Muscle of leg (tissue), 16 donors: ENCODE measurements around the gene DCTD. TPM values are rescaled to one million over a fixed set of nuclear protein-coding genes. Genes with fewer than 3 reads are reported as not detected.
A peak's percentile ranks its signal among the peaks of the same experiment; 100 is the strongest.

Experiments
- DNase-seq: peaks from one replicate; pipeline ENCODE4 v3.0.0; 2013
- H3K27ac ChIP-seq: one replicate; pipeline ENCODE4 v1.5.1; 2013; ENCODE audit warnings: mild to moderate bottlenecking, low read length, control low read depth
- H3K27me3 ChIP-seq: one replicate; pipeline ENCODE4 v1.6.1; 2013; ENCODE audit warnings: low read length; ENCODE audit not compliant: control insufficient read depth, insufficient read depth
- H3K36me3 ChIP-seq: one replicate; pipeline ENCODE4 v1.6.1; 2013; ENCODE audit warnings: low read length; ENCODE audit not compliant: control insufficient read depth, insufficient read depth
- H3K4me1 ChIP-seq: one replicate; pipeline ENCODE4 v1.6.1; 2013; ENCODE audit warnings: low read length; ENCODE audit not compliant: control insufficient read depth, insufficient read depth
- H3K4me3 ChIP-seq: one replicate; pipeline ENCODE4 v1.5.1; 2013; ENCODE audit warnings: low read length, control low read depth
- H3K9me3 ChIP-seq: replicated peaks from 2 replicates; pipeline ENCODE4 v1.6.1; 2013; ENCODE audit warnings: low read depth, low read length; ENCODE audit not compliant: control insufficient read depth
- WGBS: methylation state at CpG from one replicate; pipeline ENCODE4 v1.1.5; 2013; ENCODE audit warnings: missing lambda C conversion rate; ENCODE audit not compliant: insufficient coverage; 5-methylcytosine and 5-hydroxymethylcytosine counted together
- long read RNA-seq, 11 donors: transcript quantifications; one replicate each; lab custom pipeline, GENCODE V29; 2026
- polyA plus RNA-seq, 8 donors: library from polyadenylated mRNA; unstranded; fragments of 120-200 nt; gene quantifications; one replicate each; pipeline versions ENCODE4 v1.2.1 to v1.2.3, GENCODE V29; 2013; ENCODE audit warnings: inconsistent platforms in 1 of 8, low replicate concordance in 1 of 8; ENCODE audit not compliant: insufficient read length in 8 of 8, insufficient read depth in 1 of 8
- total RNA-seq: library from RNA; stranded (reverse); fragments of 120-200 nt; gene quantifications from one replicate; pipeline ENCODE4 v1.2.4, GENCODE V29; 2013

DCTD gene
- total RNA-seq (49.2 TPM), polyA plus RNA-seq (10 to 100 TPM; 67.8 to 88.9 (median 76.1) TPM)
- long read RNA-seq, donor 1, transcript DCTD-201 (6 exons, 1,931 nt) = major isoform, 11 of 14 reads
- long read RNA-seq, donor 1, partial matches to known transcripts = 0 of 14 reads
- long read RNA-seq, donor 1, other reads (novel, unspliced or antisense) = 0 of 14 reads
- long read RNA-seq, donor 2, partial matches to known transcripts = 0 of 3 reads
- long read RNA-seq, donor 2, other reads (novel, unspliced or antisense) = 0 of 3 reads
- long read RNA-seq, donor 3, transcript DCTD-202 (6 exons, 1,972 nt) = minor isoform, 7 of 29 reads
- long read RNA-seq, donor 3, transcript DCTD-201 (6 exons, 1,931 nt) = major isoform, 18 of 29 reads
- long read RNA-seq, donor 3, partial matches to known transcripts = 0 of 29 reads
- long read RNA-seq, donor 3, other reads (novel, unspliced or antisense) = 0 of 29 reads
- long read RNA-seq, donor 4, transcript DCTD-202 (6 exons, 1,972 nt) = major isoform, 6 of 14 reads
- long read RNA-seq, donor 4, partial matches to known transcripts = 0 of 14 reads
- long read RNA-seq, donor 4, other reads (novel, unspliced or antisense) = 0 of 14 reads
- long read RNA-seq, donor 5, transcript DCTD-201 (6 exons, 1,931 nt) = major isoform, 34 of 49 reads
- long read RNA-seq, donor 5, transcript DCTD-202 (6 exons, 1,972 nt) = minor isoform, 13 of 49 reads
- long read RNA-seq, donor 5, partial matches to known transcripts = 0 of 49 reads
- long read RNA-seq, donor 5, other reads (novel, unspliced or antisense) = 0 of 49 reads
- long read RNA-seq, donor 6, transcript DCTD-201 (6 exons, 1,931 nt) = major isoform, 22 of 35 reads
- long read RNA-seq, donor 6, transcript DCTD-202 (6 exons, 1,972 nt) = minor isoform, 11 of 35 reads
- long read RNA-seq, donor 6, partial matches to known transcripts = 0 of 35 reads
- long read RNA-seq, donor 6, other reads (novel, unspliced or antisense) = 0 of 35 reads
- long read RNA-seq, donor 7, transcript DCTD-201 (6 exons, 1,931 nt) = major isoform, 10 of 16 reads
- long read RNA-seq, donor 7, partial matches to known transcripts = 0 of 16 reads
- long read RNA-seq, donor 7, other reads (novel, unspliced or antisense) = 0 of 16 reads
- long read RNA-seq, donor 8, transcript DCTD-201 (6 exons, 1,931 nt) = major isoform, 7 of 11 reads
- long read RNA-seq, donor 8, partial matches to known transcripts = 0 of 11 reads
- long read RNA-seq, donor 8, other reads (novel, unspliced or antisense) = 0 of 11 reads
- long read RNA-seq, donor 9, transcript DCTD-201 (6 exons, 1,931 nt) = major isoform, 14 of 17 reads
- long read RNA-seq, donor 9, partial matches to known transcripts = 0 of 17 reads
- long read RNA-seq, donor 9, other reads (novel, unspliced or antisense) = 0 of 17 reads
- long read RNA-seq, donor 10, transcript DCTD-201 (6 exons, 1,931 nt) = major isoform, 17 of 24 reads
- long read RNA-seq, donor 10, transcript DCTD-202 (6 exons, 1,972 nt) = minor isoform, 5 of 24 reads
- long read RNA-seq, donor 10, partial matches to known transcripts = 0 of 24 reads
- long read RNA-seq, donor 10, other reads (novel, unspliced or antisense) = 0 of 24 reads
- long read RNA-seq, donor 11, transcript DCTD-201 (6 exons, 1,931 nt) = major isoform, 12 of 17 reads
- long read RNA-seq, donor 11, partial matches to known transcripts = 0 of 17 reads
- long read RNA-seq, donor 11, other reads (novel, unspliced or antisense) = 0 of 17 reads

GRCh38 chr4:182917182-182918043 lies at the start of gene DCTD:
DCTD (minus strand) TSS chr4:182917386; CDS start chr4:182915568, 1,818 bp downstream.
- Histone ChIP-seq H3K27ac (peak within 1 kb of the TSS; percentile 97), H3K36me3 (peaks cover 29% of the 10 kb centered on the region), H3K4me3 (peak within 1 kb of the TSS; percentile 80), H3K27me3 (no peaks in the 10 kb centered on the region), H3K4me1 (peaks cover 10% of the 10 kb centered on the region), H3K9me3 (no peaks in the 10 kb centered on the region)
- DNase-seq = peak; percentile 90
- WGBS = under 1% methylated on average over 100 of the region's 106 CpGs

- no peaks in the 10 kb centered on the region for H3K4me1 ChIP-seq
- no peak for DNase-seq
- no peaks in the 10 kb centered on the region for H3K9me3 ChIP-seq
- WGBS = no CpG with 5 or more reads among the region's 1 CpG
- H3K36me3 ChIP-seq = no peaks in the 10 kb centered on the region
- H3K27ac ChIP-seq = no peak overlapping the region
- no peak overlapping the region for H3K4me3 ChIP-seq
- H3K27me3 ChIP-seq = no peaks in the 10 kb centered on the region
Observed at GRCh38 chr4:182960746-182961145, 43.6 kb upstream of the DCTD start.

- Histone ChIP-seq H3K4me3 (no peak overlapping the region), H3K36me3 (no peaks in the 10 kb centered on the region), H3K4me1 (no peaks in the 10 kb centered on the region), H3K27ac (no peak overlapping the region), H3K27me3 (no peaks in the 10 kb centered on the region), H3K9me3 (no peaks in the 10 kb centered on the region)
- 90% methylated on average over 9 of the region's 9 CpGs for WGBS
- no peak for DNase-seq
Observed at GRCh38 chr4:182960228-182960627, 43.0 kb upstream of the DCTD start.

GRCh38 chr4:182955411-182955810 lies 38.2 kb upstream of the DCTD start:
- no peak overlapping the region for H3K27ac ChIP-seq
- H3K27me3 ChIP-seq = no peaks in the 10 kb centered on the region
- H3K9me3 ChIP-seq = no peaks in the 10 kb centered on the region
- no peaks in the 10 kb centered on the region for H3K36me3 ChIP-seq
- H3K4me3 ChIP-seq = no peak overlapping the region
- DNase-seq = no peak
- no peaks in the 10 kb centered on the region for H3K4me1 ChIP-seq
- WGBS = 94% methylated on average over 2 of the region's 2 CpGs

- no peak overlapping the region for H3K4me3 ChIP-seq
- WGBS = 80% methylated on average over 1 of the region's 4 CpGs
- H3K9me3 ChIP-seq = no peaks in the 10 kb centered on the region
- no peaks in the 10 kb centered on the region for H3K36me3 ChIP-seq
- no peak overlapping the region for H3K27ac ChIP-seq
- H3K4me1 ChIP-seq = no peaks in the 10 kb centered on the region
- H3K27me3 ChIP-seq = peaks cover 5% of the 10 kb centered on the region
- no peak for DNase-seq
Observed at GRCh38 chr4:182944484-182945213, 27.5 kb upstream of the DCTD start.

GRCh38 chr4:182939680-182940079 lies 22.5 kb upstream of the DCTD start:
- no peak for DNase-seq
- peaks cover 5% of the 10 kb centered on the region for H3K27me3 ChIP-seq
- no peak overlapping the region for H3K27ac ChIP-seq
- H3K9me3 ChIP-seq = no peaks in the 10 kb centered on the region
- H3K4me1 ChIP-seq = no peaks in the 10 kb centered on the region
- no peak overlapping the region for H3K4me3 ChIP-seq
- 84% methylated on average over 8 of the region's 9 CpGs for WGBS
- H3K36me3 ChIP-seq = no peaks in the 10 kb centered on the region

- Histone ChIP-seq H3K9me3 (no peaks in the 10 kb centered on the region), H3K36me3 (no peaks in the 10 kb centered on the region), H3K4me1 (no peaks in the 10 kb centered on the region), H3K4me3 (no peak overlapping the region), H3K27ac (no peak overlapping the region), H3K27me3 (peaks cover 5% of the 10 kb centered on the region)
- 8% methylated on average over 10 of the region's 14 CpGs for WGBS
- DNase-seq = peak; percentile 55
Observed at GRCh38 chr4:182938205-182938645, 21.0 kb upstream of the DCTD start.
